Middle frontal gyrus (tissue), 1 donor: ENCODE data around the gene ACSF3.

ENCODE experiments used
- DNase-seq: peaks from one replicate; pipeline ENCODE4 v3.0.0-alpha.2; 2015; ENCODE audit warnings: low spot score; ENCODE audit errors: extremely low spot score

ACSF3 gene

DNA sequence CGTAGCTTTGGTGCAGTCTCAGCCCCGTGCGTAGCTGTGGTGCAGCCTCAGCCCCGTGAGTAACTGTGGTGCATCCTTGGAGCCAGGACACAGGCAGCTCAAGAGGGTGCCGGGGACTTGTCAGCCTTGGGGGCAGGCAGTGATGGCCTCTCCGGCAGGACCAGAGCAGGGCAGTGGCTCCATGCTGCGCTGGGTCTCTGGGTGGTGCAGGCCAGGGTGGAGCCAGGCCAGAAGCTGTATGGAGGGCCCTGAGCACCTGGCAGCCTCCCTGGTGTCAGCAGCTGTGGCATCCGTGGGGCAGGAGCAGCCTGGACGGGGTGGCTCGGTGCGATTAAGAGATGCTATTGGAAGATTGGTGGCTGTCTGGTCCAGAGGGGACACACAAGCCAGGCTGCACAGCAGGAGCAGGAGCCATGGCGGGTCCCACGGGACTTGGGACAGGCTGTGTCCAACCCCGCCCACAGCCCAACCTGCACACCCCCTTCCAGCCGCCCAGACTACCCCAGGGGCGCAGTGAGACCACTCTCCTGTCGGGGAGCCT is 49.6 kb downstream of the ACSF3 start:
- no peak for DNase-seq

DNA sequence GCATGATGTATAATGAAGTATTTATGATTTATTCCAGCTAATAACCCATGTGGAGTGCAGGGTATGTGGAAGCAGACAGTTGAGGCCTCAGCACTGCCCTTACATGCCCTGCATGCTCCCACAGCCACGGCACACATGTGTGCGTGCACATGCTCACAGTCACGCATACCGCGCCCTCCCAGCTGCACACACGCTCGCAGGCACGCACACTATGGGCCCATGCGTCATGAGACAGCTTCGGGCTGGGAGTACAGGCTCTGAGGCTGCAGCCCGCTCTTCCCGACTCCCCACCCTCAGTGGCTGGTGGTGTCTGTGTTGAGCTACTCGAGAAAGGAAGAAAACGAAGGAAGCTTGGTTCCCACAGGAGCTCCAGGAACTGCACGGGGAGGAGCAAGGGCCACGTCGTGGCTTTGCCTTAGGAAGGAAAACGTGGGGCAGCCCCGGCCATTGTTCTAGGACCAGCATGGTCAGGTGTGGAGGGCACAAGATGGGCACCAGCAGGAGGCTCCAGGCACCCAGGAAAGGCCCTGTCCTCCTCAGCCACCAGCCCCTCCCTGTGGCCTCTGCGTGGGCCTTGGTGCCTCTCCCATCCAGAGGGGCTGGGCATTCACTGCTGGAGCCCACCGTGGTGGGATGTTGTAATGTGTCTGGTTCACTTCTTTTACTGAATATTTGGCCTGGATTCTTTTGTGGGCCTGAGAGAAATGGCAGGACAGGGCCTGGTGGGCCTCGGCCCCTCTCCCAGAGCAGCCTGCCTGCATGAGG is 50.4 kb downstream of the ACSF3 start:
- DNase-seq: no peak

DNA sequence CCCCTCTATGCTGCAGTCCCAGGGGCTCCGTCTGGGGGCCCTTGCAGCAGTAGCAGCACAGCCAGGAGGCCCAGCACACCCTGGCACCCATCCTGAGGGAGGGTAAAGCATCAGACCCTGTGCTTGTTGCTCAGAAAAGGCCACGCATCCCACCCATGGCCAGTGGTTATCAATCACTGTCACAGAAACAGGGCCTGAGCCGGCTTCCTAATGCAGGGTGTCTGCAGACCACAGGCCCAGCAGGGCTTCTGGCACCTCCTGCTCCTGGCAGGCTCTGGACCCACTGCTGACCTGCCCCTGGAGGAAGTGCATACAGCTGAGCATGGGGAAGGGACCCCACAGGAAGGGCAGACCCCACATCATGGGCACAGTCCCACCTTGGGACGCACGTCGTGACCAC is 51.0 kb downstream of the ACSF3 start:
- DNase-seq: no peak

- DNase-seq: no peak
Observed at GRCh38 chr16:89145406-89146161, 51.9 kb downstream of the ACSF3 start.

DNA sequence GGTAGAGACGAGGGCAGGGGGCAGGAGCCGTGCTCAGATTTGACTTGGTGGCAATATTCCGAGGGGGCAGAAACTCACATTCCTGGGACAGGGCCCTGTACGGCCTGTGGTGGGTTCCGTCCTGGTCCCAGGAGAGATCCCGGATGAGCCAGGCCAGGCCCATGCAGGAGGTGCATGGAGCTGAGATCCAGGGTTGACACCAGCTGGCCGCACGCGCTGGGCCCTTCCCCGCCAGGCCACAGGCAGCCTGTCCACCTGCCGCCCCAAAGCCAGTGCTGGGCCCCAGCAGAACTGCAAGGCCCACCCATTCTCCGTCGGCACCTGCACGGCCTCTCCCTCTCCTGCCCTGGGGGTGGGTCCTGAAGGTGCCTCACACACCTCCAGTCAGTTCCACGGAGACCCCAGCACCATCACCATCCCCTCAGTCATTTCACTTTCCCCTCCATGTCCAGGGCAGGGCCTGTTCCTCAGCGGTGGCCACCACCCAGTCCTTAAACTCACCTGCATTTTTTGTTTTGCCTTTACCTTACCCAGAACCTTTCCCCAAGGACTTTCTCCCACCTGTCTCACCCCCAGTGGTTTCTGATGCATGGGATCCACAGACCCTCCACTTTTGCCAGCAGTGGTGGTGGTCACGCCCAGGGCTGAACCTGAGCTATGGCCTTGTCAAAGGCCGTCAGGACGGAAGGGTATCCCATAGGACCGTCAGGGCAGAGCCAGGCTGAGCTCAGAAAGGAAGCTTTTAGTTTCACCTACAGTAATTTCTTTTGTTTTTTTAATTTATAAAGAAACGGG is 52.8 kb downstream of the ACSF3 start:
- DNase-seq: no peak

DNA sequence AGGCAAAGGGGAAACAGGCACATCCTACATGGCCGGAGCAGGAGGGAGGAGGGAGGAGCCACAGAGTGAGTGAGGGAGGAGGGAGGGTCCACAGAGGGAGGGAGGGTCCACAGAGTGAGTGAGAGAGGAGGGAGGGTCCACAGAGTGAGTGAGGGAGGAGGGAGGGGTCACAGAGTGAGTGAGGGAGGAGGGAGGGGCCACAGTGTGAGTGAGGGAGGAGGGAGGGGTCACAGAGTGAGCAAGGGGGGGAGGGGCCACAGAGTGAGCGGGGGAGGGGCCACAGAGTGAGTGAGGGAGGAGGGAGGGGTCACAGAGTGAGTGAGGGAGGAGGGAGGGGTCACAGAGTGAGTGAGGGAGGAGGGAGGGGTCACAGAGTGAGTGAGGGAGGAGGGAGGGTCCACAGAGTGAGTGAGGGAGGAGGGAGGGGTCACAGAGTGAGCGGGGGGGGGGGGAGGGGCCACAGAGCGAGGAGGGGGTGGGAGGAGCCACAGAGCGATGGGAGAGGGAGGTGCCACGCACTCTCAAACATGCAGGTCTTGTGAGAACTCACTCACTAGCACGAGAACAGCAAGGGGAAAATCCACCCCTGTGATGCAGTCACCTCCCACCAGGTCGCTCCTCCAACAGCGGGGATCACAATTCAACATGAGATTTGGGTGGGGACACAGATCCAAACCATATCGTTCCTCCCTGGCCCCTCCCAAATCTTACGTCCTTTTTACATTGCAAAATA is 53.6 kb downstream of the ACSF3 start:
- DNase-seq: no peak

GRCh38 chr16:89149386-89149785 is 55.7 kb downstream of the ACSF3 start:
- DNase-seq: no peak

DNA sequence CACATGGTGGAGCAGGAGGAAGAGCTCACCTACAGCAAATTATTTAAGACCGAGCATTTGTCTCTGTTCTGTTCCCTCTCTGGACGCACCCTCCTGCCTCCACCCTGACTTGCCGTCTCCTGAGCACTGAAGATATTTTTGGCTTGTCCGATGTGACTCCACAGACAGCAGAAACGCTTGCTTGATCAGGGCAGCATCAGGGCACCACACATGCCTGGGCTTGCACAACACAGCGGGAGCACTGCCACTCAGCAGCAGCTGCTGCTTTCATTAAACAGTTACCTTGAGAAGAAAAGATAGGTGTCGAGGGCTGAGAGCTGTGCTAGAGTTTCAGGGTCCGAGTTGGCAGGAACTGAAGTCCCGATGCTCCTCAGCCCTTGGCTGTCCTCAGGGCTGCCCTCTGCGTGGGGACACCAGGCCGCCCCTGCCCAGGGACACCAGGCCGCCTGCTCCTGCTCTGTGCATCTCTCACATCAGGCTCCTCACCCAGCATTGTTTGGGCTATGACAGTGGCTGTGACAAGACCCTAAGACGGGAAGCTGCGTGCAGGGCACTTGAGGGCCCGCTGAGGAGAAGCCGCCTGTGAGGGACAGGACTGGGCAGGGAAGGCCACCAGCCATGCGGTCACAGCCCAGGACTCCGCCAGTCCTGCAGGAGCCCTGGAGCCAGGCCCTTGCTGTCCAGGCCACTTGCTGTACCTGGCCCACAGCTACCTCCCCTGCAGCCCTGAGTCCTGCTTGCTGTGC is 56.6 kb downstream of the ACSF3 start:
- no peak for DNase-seq

DNA sequence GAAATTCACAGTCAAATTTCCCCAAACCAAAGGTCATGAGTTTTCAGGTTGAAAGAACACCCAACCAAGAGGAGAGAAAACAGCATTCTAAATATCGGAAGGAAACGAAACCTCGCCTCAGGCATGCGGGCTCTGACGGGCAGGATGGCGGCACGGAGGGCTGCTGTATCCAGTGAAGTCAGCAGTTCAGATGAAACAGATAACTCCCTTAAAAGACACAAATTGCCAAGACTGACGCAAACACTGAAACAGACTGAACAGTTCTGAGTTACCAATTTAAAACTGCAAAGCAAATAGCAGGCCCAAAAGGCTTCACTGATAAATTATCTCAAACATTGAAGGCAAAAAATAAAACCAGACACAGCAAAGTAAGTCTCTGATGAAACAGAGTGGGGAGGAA is 57.3 kb downstream of the ACSF3 start:
- no peak for DNase-seq

DNA sequence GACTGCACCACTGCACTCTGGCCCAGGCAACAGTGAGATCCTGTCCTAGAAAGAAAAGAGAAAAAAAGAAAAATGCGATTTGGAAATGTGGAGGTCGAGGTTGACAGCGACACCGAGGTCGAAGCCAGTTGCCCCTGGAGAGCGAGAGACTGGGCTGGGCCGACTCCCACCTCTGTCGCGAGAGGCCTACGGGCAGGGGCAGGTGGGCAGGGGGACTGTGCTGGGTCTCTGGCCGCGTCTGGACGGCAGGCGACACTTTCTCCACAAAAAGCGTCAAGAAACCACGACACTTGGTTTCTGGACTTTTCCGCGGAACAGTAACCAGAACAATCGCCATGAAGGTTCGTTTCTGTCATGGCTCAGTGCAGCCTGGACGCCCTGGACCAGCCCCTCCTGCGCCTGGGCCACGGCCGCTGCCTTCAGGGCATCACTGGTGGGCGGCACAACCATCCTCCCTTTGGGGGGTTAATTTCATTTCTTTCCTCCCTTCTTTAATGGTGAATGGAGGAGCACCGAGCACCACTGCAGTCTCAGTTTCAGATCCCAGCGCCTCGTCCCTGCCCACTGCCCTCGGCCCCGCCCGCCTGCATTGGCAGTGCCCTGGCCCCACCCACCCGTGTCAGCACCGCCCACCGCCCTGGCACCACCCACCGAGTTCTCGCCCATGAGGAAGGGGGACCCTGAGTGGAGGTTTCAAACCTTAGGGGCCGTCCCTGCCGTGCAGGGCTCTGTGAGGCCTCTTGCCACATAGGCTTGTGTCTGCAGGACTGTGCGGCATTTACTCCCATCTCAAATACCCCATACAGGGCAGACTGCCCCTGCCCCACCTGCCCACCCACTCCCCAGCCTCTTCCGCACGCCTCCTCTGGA is 59.4 kb downstream of the ACSF3 start:
- DNase-seq: no peak

DNA sequence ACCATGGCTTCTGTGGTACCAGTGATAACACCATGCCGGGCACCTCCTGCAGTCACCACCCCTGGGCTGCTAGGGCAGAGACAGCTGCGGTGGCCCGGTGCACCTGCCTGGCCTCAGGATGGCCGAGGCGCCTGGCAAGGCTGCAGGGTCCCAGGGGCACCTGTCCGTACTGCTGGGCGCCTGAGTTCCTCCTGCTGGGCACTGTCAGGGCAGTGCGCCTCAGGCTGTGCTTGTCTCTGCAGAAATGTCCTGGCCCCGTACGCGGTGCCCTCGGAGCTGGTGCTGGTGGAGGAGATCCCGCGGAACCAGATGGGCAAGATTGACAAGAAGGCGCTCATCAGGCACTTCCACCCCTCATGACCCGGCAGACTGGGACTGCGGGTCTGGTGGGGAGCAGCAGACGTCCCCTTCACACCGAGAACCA is 60.2 kb downstream of the ACSF3 start:
- DNase-seq: no peak

GRCh38 chr16:89154390-89155183 is 60.9 kb downstream of the ACSF3 start:
- no peak for DNase-seq

DNA sequence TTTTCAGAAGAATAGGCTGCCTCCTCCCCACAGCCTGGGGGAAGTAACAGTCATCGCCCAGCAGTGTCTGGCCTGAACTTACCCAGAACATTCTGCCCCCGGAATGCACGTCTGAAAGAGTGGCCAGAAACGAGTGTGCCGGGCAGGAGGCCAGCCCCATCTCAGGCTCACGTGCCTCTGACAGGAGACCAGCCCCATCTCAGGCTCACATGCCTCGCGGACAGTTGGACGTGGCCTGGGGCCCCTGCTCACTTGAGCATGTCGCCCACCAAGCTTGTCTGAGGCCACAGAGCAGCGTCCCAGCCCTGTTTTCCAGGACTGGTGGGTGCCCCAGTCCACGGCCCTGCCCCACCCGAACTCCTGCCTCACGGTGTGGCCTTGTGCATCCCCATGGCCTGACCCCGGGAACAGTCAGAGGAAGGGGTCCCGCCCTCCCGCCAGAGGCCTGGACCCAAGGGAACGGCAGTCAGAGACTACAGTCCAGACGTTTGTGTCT is 61.6 kb downstream of the ACSF3 start:
- no peak for DNase-seq

- no peak for DNase-seq
Observed at GRCh38 chr16:89155851-89156739, 62.4 kb downstream of the ACSF3 start.

DNA sequence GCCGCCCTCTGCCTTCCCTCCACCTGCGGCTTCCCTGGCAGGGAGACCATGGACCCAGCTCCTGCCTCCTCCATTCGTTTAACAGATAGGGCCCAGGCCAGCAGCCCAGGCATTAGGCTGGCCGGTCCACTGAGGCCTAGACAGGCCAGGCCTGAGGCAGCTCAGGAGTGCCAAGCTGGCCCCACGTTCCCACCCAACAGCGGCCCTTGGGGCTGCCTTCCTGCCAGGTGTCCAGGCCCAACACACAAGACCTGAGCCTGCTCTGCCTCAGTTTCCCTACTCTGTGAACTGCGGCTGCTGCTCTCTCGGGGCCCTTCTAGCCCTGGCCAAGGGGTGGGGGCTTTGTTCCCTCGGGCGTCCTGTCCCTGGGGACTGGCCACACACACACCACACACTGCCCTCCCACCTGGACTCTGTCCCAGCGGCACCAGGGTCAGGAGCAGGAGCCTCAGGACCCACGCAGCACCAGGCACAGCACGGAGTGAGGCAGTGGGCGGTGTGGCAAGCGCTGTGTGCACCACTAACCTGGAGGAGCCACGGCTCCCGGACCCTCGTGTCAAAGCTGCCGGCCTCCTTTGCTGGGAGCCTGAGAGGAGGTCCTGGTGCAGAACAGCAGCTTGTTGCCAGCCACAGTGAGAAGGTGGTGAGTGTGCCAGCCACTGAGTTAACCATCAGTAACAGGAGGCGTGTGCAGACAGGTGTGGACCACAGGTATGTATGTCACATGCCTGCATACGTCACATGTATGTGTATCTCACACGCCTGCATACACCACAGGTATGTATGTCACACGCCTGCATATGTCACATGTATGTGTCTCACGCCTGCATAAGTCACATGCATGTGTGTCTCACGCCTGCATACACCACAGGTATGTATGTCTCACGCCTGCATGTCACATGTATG is 63.3 kb downstream of the ACSF3 start:
- DNase-seq: no peak

DNA sequence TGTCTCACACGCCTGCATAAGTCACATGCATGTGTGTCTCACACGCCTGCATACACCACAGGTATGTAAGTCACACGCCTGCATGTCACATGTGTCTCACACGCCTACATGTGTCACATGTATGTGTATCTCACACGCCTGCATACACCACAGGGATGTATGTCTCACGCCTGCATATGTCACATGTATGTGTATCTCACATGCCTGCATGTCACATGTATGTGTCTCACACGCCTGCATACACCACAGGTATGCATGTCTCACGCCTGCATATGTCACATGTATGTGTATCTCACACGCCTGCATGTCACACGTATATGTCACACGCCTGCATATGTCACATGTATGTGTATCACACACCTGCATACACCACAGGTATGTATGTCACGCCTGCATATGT is 64.1 kb downstream of the ACSF3 start:
- no peak for DNase-seq
